HG02943 (cell line): ENCODE results near the gene ZNF711.
"Not testable (repeated sequence)": the region's sequence is repeated elsewhere in the genome, so short reads cannot be mapped to it uniquely, and the experiment has no call there.

Source experiments
- ATAC-seq: cut with Tn5 transposase; IDR thresholded peaks from one replicate; pipeline ENCODE4 v1.9.1; 2021; ENCODE audit warnings: mild to moderate bottlenecking, low read depth, moderate library complexity; ENCODE audit not compliant: unreplicated experiment

The ZNF711 gene

DNA sequence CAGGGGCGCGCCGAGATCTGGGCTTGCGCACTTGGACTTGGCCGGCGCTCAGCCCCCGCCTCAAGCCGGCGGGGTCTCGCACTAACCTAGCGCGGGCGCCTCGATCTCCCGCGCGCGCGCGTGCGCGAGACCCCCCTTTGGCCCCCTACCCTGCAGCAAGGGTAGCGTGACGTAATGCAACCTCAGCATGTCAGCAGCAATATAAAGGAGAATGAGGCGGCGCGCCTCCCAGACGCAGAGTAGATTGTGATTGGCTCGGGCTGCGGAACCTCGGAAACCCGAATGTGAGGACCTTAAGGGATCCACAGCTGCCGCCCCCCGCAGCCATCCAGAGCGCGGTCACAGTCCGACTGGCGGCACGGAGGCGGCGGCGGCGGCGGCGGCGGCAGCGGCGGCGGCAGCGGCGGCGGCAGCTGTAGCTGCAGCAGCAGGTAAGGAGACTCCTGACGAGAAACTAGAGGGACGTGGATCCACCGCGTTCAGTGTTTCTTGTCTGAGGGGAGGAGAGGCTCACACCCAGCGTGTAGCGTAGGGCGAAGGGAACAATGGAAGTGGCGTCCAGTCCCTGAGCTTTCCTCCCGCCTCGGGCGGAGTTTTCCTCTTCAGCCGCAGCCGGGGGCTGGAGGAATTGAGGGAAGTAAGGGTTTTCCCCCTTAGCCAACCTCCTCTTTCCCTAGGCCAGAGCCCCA is at the start of gene ZNF711, which contains the start of gene SATL1:
ZNF711 (plus strand) TSS at position 231 of the 689 bp plus-strand sequence. CDS start 3,582 bp downstream, outside the sequence.
SATL1 (minus strand) TSS at position 19 of the 689 bp plus-strand sequence. CDS start 134,811 bp downstream, outside the sequence.
- no peak for ATAC-seq

DNA sequence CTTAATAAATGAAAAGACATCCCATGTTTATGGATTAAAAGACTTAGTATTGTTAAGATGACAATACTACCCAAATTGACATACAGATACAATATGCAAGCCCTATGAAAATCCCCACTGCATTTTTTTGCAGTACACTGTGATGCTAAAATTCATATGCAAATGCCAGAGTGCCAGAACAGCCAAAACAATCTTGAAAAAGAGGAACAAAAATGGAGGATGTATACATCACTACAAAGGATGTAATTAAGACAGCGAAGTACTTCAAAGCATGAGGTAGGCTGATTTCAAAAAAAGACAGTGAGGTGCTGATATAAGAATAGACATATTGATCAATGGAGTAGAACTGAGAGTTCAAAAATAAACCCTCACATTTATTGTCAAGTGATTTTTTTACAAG is 47.5 kb upstream of the ZNF711 start:
- ATAC-seq = no peak

DNA sequence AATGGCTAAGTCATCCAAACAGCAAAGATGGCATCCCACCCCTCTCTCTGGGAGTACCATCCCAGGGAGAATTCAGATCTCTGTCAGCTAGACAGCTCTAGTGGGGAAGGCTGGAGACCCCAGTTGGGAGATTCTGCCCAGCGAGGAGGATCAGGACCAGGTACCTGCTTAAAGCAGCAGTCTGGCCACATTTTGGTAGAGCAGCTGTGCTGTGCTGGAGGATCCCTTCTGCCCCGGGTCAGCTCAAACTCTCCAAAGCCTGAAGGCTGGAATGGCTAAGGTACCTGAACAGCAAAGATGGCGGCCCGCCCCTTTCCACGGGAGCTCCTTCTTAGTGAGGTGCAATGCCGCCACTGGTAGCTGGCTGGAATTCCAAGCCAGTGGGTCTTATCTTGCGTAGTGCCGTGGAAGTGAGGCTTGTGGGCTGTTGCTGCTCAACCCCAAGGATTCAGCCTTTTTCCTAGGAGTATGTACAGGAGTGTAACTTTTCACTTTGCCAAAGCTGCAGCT is 40.3 kb upstream of the ZNF711 start:
- ATAC-seq = no peak

DNA sequence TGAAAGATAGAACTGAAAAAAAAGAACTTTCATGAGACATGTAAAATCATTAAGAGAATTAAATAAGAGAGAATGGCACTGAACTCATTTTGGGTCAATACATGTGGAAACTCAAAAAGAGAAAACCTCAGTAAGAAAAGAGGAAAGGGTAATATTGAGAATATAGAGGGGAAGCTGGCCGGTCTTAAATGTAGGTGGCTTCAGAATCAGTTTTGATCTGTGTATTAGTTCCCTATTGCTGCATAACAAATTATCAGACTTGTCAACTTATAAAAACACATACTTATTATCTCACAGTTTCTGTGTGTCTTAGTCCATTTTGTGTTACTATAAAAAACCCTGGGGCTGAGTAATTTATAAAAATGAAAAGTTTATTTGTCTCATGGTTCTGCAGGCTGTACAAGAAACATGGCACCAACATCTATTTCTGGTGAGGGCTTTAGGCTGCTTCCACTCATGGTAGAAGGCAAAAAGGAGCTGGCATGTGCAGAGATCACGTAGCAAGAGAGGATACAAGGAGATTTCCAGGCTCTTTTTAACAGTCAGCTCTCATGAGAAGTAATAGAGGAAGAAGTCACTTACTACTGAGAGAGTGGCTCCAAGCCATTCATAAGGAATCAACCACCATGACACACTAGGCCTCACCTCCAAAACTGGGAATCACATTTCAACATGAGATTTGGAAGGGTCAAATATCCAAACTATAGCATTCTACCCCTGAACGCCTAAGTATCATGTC is 29.8 kb upstream of the ZNF711 start:
- ATAC-seq = no peak

DNA sequence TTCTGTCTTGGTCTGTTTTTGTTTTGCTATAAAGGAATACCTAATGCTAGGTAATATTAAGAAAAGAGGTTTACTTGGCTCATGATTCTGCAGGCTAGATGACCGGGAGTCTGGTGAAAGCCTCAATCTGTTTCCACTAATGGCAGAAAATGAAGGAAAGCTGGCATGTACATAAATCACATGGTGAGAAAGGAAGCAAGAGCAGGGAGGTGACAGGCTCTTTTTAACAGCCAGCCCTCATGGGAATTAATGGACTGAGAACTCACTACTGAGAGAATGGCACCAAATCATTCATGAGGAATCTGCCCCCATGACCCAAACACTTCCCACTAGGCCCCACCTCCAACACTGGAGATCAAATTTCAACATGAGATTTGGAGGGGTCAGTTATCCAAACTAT is 27.8 kb upstream of the ZNF711 start:
- no peak for ATAC-seq

DNA sequence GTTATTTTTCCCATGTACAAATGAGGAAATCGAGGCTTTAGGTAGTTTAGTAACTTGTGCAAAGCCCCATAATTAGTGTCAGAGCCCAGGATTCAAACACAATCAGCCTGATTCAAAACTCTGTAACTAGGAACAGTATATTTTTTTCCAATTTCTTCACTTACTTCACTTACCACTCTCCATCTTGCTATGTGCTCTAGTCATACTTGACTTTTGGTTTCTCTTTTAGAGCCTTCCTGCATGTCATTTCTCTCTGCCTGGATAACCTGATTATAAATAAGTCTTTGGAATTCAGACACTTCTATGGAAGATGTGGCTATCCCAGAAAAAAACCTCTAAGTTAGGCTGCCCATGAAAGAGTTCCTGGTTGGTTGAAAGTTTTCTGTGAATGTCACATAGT is 22.4 kb upstream of the ZNF711 start:
- ATAC-seq = no peak

DNA sequence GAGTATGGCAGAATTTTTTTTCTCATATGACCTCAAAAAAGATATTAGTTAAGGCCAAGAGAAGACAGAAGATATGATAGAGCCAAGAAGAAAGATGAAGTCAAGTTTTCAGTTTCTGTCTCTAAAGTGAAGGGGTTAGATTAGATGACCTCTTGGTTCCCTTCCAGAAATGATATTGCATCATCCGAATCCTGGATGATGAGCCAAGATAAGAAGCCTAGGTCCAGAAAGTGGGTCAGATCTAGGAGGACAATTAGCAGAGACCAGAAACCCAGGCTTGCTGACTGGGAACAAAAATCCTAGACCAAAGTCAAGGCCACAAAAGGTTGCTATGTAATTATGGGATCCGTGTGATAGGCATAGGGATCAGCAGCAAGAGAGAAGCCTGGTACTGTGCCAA is 20.4 kb upstream of the ZNF711 start:
- no peak for ATAC-seq

DNA sequence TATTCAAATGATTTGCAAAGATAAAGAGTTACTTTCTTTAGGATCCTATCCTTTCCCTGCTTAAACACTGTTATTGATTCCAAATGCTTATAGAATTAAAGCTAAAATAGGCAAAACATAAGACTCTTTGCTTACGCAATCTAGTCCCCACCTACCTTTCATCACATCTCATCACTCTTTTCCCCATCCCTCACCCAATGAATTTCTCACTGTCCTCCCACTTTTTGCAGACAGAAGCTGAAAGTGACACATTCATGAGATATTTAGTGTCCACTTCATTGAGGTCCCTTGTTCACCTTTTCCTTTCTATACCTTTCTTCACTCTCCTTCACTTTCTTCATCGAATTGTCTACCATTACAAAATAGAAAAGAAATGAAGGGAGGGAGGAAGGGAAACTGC is 636 bp upstream of the ZNF711 start:
- ATAC-seq = no peak

DNA sequence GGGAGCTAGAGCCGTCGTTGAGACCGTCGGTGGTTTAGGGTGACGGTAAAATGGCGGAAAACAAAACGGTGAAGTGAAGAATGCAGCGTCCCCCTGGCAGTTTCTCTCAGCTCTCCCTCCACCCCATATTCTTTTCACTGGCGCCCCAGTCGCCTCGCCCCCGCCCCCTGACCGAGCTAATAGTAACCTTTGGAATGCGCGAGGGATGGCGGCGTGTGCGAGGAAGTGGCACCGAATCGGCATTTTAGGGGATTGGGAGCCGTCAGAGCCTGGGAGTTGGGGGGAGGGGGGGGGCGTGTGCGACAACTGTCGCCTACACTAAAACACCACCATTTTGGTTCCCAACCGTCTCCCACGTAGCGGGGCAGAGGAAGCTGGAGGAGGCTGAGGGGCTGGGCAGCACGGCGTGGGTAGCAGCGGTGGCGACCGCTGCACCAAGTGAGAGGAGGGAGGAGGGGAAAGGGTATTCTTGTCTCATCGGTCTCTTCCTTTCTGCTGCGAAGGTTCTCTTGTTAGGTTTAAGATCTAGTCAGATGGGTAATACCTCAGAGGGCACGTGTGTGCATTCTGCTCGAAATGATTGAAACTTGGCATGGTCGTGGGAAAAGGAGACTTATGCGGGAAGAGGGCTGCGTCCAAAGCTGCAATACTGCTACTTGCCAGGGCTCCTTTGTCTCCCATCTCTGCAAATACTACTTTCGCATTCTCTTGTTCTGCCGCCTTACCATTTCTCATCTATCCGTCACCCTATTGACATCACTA is 840 bp downstream of the ZNF711 start:
- ATAC-seq = no peak

DNA sequence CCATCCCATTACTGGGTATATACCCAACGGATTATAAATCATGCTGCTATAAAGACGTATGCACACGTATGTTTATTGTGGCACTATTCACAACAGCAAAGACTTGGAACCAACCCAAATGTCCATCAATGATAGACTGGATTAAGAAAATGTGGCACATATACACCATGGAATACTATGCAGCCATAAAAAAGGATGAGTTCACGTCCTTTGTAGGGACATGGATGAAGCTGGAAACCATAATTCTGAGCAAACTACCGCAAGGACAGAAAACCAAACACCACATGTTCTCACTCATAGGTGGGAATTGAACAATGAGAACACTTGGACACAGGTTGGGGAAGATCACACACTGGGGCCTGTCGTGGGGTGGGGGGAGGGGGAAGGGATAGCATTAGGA is 41.5 kb downstream of the ZNF711 start:
- not testable (repeated sequence) for ATAC-seq

DNA sequence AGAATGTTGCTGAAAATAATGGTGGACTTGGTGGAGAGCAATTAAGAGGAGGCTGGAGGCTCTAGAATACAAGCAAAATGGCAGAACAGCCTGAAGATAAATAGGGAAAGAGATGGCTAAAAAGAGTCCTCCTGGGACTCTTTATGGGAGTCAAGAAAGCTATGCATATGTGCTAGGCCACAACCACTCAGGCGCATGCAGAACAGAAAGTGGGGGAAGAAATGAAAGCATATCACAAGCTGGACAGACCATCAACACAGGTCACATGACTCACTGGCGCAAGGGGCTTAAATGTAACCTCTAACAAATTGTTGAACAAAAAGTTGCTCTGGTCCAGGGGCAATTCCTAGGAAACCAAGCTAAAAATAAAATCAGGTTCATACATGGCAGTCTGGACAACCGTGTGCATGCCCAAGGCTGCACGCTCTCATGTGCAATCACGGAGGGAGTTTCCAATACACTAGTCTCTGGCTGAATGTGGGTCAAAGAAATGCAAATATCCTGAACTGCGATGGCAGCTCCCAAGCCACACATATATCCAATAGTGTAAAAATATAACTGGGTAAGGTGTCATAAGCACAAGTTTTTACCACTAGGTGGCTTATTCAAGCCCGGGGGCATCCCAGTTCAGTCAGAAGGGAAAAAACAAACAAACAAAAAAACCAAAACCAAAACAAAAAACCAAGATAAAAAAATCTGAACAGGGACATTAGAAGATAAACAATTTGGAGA is 45.4 kb downstream of the ZNF711 start:
- ATAC-seq = no peak

DNA sequence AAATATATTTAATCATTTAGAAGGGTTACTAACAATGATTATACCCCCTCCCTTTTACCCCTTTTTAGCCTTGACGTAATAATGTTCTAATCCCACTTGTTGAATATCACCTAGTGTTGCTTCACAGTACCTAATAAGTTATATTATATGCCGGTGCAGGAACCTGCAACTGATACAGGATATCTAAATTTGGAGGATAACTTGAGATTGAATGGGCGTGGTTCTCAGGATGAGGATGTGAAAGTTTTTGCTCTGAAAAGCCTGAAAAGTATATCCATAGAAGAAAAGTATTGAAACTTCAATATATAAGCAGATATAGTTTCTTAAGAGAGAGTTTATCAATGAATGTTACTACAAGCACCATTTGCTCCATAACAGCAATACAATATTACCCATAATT is 59.8 kb downstream of the ZNF711 start:
- ATAC-seq = no peak

DNA sequence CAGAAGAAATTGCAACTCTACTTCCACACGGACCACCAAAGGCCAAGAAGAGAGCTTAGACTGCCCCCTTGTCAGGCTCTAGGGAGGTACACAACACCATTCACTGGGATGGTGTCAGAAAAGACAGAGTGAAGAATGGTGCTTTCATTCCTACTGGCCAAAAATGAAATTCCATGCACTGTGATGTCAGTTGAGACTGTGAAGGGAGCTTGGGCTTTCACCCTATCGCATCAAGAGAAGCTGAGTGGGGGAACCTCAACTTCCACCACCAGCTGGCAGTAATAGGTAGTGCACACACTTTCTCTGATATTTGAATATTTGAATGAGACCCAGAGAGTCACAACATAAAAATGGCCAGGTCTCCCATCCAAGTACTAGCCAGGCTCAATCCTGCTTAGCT is 65.9 kb downstream of the ZNF711 start:
- ATAC-seq = no peak

DNA sequence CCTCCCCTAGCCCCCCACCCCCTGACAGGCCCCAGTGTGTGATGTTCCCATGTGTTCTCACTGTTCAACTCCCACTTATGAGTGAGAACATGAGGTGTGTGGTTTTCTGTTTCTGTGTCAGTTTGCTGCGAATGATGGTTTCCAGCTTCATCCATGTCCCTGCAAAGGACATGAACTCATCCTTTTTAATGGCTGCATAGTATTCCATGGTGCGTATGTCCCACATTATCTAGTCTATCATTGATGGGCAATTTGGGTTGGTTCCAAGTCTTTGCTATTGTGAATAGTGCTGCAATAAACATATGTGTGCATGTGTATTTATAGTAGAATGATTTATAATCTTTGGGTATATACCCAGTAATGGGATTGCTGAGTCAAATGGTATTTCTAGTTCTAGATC is 67.6 kb downstream of the ZNF711 start:
- not testable (repeated sequence) for ATAC-seq
